GM23338 (cell line): ENCODE measurements around the gene PAPPA. TPM values are rescaled to one million over a fixed set of nuclear protein-coding genes. Genes with fewer than 3 reads are reported as not detected.

ENCODE experiments used
- ATAC-seq: fragments of 200-7000 bp; cut with Tn5 transposase; 3 replicates; pipeline ENCODE4 v1.9.1; 2020
- DNase-seq: peaks from one replicate; pipeline ENCODE4 v3.0.0-alpha.2; 2015; ENCODE audit warnings: low spot score
- H2AFZ ChIP-seq: fragments of 200-600 bp; sonication (generic); 2 replicates; pipeline ENCODE4 v1.8.0; 2016; ENCODE audit warnings: antibody characterized with exemption, mild to moderate bottlenecking, moderate library complexity
- H3F3A ChIP-seq: fragments of 200-600 bp; sonication (generic); replicated peaks from 2 replicates; pipeline ENCODE4 v1.8.0; 2017; ENCODE audit warnings: antibody characterized with exemption, mixed run types, low read depth
- H3K27ac ChIP-seq: fragments of 200-600 bp; sonication (generic); 2 replicates; pipeline ENCODE4 v1.6.1; 2016; ENCODE audit warnings: low read depth
- H3K27me3 ChIP-seq: fragments of 200-600 bp; sonication (generic); 2 replicates; pipeline ENCODE4 v1.8.0; 2016; ENCODE audit warnings: mild to moderate bottlenecking, mixed run types, moderate library complexity; ENCODE audit not compliant: insufficient read depth
- H3K36me3 ChIP-seq: fragments of 200-600 bp; sonication (generic); 2 replicates; pipeline ENCODE4 v1.8.0; 2016; ENCODE audit warnings: mild to moderate bottlenecking; ENCODE audit not compliant: insufficient read depth
- H3K4me1 ChIP-seq: fragments of 200-600 bp; sonication (generic); 2 replicates; pipeline ENCODE4 v1.8.0; 2016; ENCODE audit warnings: mild to moderate bottlenecking, moderate library complexity; ENCODE audit not compliant: insufficient read depth
- H3K4me2 ChIP-seq: fragments of 200-600 bp; sonication (generic); 2 replicates; pipeline ENCODE4 v1.7.1; 2017; ENCODE audit warnings: mixed run types
- H3K4me3 ChIP-seq: fragments of 200-600 bp; sonication (generic); 2 replicates; pipeline ENCODE4 v1.6.1; 2016; ENCODE audit warnings: mixed run types
- H3K79me2 ChIP-seq: fragments of 200-600 bp; sonication (generic); replicated peaks from 2 replicates; pipeline ENCODE4 v1.8.0; 2017; ENCODE audit warnings: mild to moderate bottlenecking; ENCODE audit not compliant: insufficient read depth
- H3K9me2 ChIP-seq: fragments of 200-600 bp; sonication (generic); 2 replicates; pipeline ENCODE4 v1.8.0; 2017; ENCODE audit not compliant: insufficient read depth
- H4K20me1 ChIP-seq: fragments of 200-600 bp; sonication (generic); replicated peaks from 2 replicates; pipeline ENCODE4 v1.8.0; 2017; ENCODE audit warnings: mild to moderate bottlenecking; ENCODE audit not compliant: insufficient read depth
- H3K27ac Mint-ChIP-seq: 2 replicates; pipeline ENCODE4 v1.8.0; 2020; ENCODE audit warnings: inconsistent platforms, mild to moderate bottlenecking, moderate library complexity, mixed read lengths
- H3K27me3 Mint-ChIP-seq: 3 replicates; pipeline ENCODE4 v1.8.0; 2022; ENCODE audit warnings: low read depth, mild to moderate bottlenecking, moderate library complexity, mixed read lengths, inconsistent platforms; ENCODE audit not compliant: insufficient read depth, poor library complexity
- H3K36me3 Mint-ChIP-seq: 3 replicates; pipeline ENCODE4 v1.8.0; 2021; ENCODE audit warnings: low read depth, mild to moderate bottlenecking, inconsistent platforms, moderate library complexity, mixed read lengths
- H3K4me1 Mint-ChIP-seq: 3 replicates; pipeline ENCODE4 v1.8.0; 2020; ENCODE audit warnings: mild to moderate bottlenecking, inconsistent platforms, mixed read lengths
- H3K4me3 Mint-ChIP-seq: 3 replicates; pipeline ENCODE4 v1.8.0; 2021; ENCODE audit warnings: moderate library complexity, mild to moderate bottlenecking, inconsistent platforms, mixed read lengths
- H3K9me3 Mint-ChIP-seq: 3 replicates; pipeline ENCODE4 v1.8.0; 2020; ENCODE audit warnings: moderate library complexity, mild to moderate bottlenecking, inconsistent platforms, mixed read lengths
- CREB1 ChIP-seq: fragments of 250-450 bp; sonication (Bioruptor Pico); IDR thresholded peaks from 2 replicates; pipeline ENCODE4 v1.5.0; 2020; ENCODE audit warnings: low read depth, mild to moderate bottlenecking, moderate library complexity
- EZH2 ChIP-seq: fragments of 200-600 bp; sonication (generic); IDR thresholded peaks from one replicate; pipeline ENCODE4 v1.8.0; 2017; ENCODE audit warnings: antibody characterized with exemption, mild to moderate bottlenecking, low read depth; ENCODE audit not compliant: unreplicated experiment
- EZH2phosphoT487 ChIP-seq: fragments of 200-600 bp; sonication (generic); IDR thresholded peaks from one replicate; pipeline ENCODE4 v1.8.1; 2018; ENCODE audit warnings: antibody characterized with exemption; ENCODE audit not compliant: unreplicated experiment
- JUNB ChIP-seq: IDR thresholded peaks from one replicate; pipeline ENCODE4 v1.6.1; 2016; ENCODE audit warnings: antibody characterized with exemption; ENCODE audit not compliant: unreplicated experiment
- NANOG ChIP-seq: IDR thresholded peaks from 2 replicates; pipeline ENCODE4 v1.6.1; 2016; ENCODE audit warnings: antibody characterized with exemption, borderline replicate concordance
- POLR2AphosphoS5 ChIP-seq: IDR thresholded peaks from 2 replicates; pipeline ENCODE4 v1.6.1; 2016; ENCODE audit warnings: antibody characterized with exemption, low read depth
- STAT1 ChIP-seq: IDR thresholded peaks from one replicate; pipeline ENCODE4 v1.6.1; 2016; ENCODE audit warnings: antibody characterized with exemption; ENCODE audit not compliant: unreplicated experiment
- ZNF114 ChIP-seq: fragments of 250-450 bp; sonication (Bioruptor Pico); IDR thresholded peaks from 2 replicates; pipeline ENCODE4 v1.5.0; 2020; ENCODE audit warnings: mild to moderate bottlenecking, moderate library complexity
- ZNF331 ChIP-seq: fragments of 250-450 bp; sonication (Bioruptor Pico); IDR thresholded peaks from 2 replicates; pipeline ENCODE4 v1.5.0; 2020; ENCODE audit warnings: low read depth, mild to moderate bottlenecking, moderate library complexity
- polyA plus RNA-seq: library from polyadenylated mRNA; unstranded; fragments of >200 nt; fragmentation: Nextera tagmentation; extraction: Ambion mirVana; gene quantifications from 2 replicates; pipeline ENCODE4 v1.2.1, GENCODE V29; 2016
- total RNA-seq: library from RNA; depleted of rRNA; stranded (reverse); fragments of >200 nt; shearing (Covaris generic); gene quantifications from 2 replicates; pipeline ENCODE4 v1.2.3, GENCODE V29; 2014
- TF ChIP-seq, protein P1 (sequence below): IDR thresholded peaks from 2 replicates; pipeline ENCODE4 v1.6.1; 2016; ENCODE audit warnings: antibody characterized with exemption
- TF ChIP-seq, protein P2 (sequence below): fragments of 250-450 bp; sonication (Bioruptor Pico); IDR thresholded peaks from 2 replicates; pipeline ENCODE4 v1.5.0; 2020; ENCODE audit warnings: mild to moderate bottlenecking, moderate library complexity
- TF ChIP-seq, protein P3 (sequence below): IDR thresholded peaks from one replicate; pipeline ENCODE4 v1.6.1; 2018; ENCODE audit warnings: antibody characterized with exemption; ENCODE audit not compliant: unreplicated experiment
- TF ChIP-seq, protein P4 (sequence below), 2 experiments: fragments of 200-600 bp in 1 of 2; sonication (generic) in 1 of 2; conservative IDR thresholded peaks; 2 replicates each; pipeline versions ENCODE4 v1.5.1 to v1.6.1; 2016 to 2017; ENCODE audit warnings: antibody characterized with exemption in 2 of 2, low read depth in 2 of 2, mild to moderate bottlenecking in 2 of 2, moderate library complexity in 1 of 2

PAPPA gene
- total and polyA plus RNA-seq, 2 experiments from 2014 or later, result 0.38 to 0.66 TPM

DNA sequence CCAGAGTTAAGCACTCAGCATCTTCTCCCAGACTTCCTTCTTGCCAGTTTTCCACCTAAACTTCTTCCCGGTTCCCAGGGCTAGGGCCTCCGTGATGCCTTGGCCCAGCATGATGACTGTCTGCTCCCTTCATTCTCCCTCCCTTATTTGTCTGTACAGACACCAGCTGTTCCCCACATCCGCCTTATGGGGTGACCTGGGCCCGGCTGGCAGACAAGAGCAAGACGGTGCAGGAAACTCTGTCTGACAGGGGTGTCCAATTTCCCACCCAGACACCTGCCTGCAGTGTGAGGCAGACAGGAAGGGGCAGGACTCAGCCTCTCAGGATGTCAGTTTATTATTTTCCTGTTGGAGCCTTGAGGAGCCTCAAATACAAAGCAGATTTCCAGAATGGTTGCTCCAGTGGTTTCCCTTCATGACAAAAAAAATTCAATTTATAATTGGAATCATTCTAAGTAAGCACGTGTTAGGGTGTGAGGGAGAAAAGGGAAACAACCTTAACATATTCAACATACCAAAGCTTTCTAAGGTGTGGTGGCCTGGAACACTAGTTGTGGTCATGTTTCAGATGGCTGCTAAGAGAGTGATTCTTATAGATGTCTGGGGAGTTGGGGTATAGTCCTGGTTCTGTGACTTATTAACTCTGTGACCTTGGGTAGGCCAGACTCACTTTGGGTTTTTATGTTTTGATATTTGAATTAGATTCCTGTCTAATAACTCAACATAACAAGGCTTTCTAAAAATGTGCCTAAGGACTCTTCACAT lies 234.5 kb downstream of the PAPPA start:
- no peaks in the 10 kb centered on the region for H3K4me1 ChIP-seq
- no peaks in the 10 kb centered on the region for H3K79me2 ChIP-seq
- Mint-ChIP-seq H3K27ac (no peak overlapping the region), H3K9me3 (no peaks in the 10 kb centered on the region), H3K27me3 (peaks cover 5% of the 10 kb centered on the region), H3K36me3 (no peaks in the 10 kb centered on the region), H3K4me1 (no peaks in the 10 kb centered on the region), H3K4me3 (no peak overlapping the region)
- no peaks in the 10 kb centered on the region for H3F3A ChIP-seq
- no peak overlapping the region for H3K4me3 ChIP-seq
- TF ChIP-seq STAT1 (no peak), POLR2AphosphoS5 (no peak), NANOG (no peak), EZH2 (no peak), CREB1 (CRISPR knock-in tag) (no peak), EZH2phosphoT487 (no peak), ZNF331 (CRISPR knock-in tag) (no peak), JUNB (no peak), ZNF114 (no peak)
- TF ChIP-seq, protein P1, sequence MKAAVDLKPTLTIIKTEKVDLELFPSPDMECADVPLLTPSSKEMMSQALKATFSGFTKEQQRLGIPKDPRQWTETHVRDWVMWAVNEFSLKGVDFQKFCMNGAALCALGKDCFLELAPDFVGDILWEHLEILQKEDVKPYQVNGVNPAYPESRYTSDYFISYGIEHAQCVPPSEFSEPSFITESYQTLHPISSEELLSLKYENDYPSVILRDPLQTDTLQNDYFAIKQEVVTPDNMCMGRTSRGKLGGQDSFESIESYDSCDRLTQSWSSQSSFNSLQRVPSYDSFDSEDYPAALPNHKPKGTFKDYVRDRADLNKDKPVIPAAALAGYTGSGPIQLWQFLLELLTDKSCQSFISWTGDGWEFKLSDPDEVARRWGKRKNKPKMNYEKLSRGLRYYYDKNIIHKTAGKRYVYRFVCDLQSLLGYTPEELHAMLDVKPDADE, result no peak
- TF ChIP-seq, protein P2, sequence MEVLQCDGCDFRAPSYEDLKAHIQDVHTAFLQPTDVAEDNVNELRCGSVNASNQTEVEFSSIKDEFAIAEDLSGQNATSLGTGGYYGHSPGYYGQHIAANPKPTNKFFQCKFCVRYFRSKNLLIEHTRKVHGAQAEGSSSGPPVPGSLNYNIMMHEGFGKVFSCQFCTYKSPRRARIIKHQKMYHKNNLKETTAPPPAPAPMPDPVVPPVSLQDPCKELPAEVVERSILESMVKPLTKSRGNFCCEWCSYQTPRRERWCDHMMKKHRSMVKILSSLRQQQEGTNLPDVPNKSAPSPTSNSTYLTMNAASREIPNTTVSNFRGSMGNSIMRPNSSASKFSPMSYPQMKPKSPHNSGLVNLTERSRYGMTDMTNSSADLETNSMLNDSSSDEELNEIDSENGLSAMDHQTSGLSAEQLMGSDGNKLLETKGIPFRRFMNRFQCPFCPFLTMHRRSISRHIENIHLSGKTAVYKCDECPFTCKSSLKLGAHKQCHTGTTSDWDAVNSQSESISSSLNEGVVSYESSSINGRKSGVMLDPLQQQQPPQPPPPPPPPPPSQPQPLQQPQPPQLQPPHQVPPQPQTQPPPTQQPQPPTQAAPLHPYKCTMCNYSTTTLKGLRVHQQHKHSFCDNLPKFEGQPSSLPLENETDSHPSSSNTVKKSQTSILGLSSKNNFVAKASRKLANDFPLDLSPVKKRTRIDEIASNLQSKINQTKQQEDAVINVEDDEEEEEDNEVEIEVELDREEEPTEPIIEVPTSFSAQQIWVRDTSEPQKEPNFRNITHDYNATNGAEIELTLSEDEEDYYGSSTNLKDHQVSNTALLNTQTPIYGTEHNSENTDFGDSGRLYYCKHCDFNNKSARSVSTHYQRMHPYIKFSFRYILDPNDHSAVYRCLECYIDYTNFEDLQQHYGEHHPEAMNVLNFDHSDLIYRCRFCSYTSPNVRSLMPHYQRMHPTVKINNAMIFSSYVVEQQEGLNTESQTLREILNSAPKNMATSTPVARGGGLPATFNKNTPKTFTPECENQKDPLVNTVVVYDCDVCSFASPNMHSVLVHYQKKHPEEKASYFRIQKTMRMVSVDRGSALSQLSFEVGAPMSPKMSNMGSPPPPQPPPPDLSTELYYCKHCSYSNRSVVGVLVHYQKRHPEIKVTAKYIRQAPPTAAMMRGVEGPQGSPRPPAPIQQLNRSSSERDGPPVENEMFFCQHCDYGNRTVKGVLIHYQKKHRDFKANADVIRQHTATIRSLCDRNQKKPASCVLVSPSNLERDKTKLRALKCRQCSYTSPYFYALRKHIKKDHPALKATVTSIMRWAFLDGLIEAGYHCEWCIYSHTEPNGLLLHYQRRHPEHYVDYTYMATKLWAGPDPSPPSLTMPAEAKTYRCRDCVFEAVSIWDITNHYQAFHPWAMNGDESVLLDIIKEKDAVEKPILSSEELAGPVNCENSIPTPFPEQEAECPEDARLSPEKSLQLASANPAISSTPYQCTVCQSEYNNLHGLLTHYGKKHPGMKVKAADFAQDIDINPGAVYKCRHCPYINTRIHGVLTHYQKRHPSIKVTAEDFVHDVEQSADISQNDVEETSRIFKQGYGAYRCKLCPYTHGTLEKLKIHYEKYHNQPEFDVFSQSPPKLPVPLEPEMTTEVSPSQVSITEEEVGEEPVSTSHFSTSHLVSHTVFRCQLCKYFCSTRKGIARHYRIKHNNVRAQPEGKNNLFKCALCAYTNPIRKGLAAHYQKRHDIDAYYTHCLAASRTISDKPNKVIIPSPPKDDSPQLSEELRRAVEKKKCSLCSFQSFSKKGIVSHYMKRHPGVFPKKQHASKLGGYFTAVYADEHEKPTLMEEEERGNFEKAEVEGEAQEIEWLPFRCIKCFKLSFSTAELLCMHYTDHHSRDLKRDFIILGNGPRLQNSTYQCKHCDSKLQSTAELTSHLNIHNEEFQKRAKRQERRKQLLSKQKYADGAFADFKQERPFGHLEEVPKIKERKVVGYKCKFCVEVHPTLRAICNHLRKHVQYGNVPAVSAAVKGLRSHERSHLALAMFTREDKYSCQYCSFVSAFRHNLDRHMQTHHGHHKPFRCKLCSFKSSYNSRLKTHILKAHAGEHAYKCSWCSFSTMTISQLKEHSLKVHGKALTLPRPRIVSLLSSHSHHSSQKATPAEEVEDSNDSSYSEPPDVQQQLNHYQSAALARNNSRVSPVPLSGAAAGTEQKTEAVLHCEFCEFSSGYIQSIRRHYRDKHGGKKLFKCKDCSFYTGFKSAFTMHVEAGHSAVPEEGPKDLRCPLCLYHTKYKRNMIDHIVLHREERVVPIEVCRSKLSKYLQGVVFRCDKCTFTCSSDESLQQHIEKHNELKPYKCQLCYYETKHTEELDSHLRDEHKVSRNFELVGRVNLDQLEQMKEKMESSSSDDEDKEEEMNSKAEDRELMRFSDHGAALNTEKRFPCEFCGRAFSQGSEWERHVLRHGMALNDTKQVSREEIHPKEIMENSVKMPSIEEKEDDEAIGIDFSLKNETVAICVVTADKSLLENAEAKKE (CRISPR knock-in tag), result no peak
- TF ChIP-seq, protein P3, sequence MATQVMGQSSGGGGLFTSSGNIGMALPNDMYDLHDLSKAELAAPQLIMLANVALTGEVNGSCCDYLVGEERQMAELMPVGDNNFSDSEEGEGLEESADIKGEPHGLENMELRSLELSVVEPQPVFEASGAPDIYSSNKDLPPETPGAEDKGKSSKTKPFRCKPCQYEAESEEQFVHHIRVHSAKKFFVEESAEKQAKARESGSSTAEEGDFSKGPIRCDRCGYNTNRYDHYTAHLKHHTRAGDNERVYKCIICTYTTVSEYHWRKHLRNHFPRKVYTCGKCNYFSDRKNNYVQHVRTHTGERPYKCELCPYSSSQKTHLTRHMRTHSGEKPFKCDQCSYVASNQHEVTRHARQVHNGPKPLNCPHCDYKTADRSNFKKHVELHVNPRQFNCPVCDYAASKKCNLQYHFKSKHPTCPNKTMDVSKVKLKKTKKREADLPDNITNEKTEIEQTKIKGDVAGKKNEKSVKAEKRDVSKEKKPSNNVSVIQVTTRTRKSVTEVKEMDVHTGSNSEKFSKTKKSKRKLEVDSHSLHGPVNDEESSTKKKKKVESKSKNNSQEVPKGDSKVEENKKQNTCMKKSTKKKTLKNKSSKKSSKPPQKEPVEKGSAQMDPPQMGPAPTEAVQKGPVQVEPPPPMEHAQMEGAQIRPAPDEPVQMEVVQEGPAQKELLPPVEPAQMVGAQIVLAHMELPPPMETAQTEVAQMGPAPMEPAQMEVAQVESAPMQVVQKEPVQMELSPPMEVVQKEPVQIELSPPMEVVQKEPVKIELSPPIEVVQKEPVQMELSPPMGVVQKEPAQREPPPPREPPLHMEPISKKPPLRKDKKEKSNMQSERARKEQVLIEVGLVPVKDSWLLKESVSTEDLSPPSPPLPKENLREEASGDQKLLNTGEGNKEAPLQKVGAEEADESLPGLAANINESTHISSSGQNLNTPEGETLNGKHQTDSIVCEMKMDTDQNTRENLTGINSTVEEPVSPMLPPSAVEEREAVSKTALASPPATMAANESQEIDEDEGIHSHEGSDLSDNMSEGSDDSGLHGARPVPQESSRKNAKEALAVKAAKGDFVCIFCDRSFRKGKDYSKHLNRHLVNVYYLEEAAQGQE, result no peak
- TF ChIP-seq, protein P4, sequence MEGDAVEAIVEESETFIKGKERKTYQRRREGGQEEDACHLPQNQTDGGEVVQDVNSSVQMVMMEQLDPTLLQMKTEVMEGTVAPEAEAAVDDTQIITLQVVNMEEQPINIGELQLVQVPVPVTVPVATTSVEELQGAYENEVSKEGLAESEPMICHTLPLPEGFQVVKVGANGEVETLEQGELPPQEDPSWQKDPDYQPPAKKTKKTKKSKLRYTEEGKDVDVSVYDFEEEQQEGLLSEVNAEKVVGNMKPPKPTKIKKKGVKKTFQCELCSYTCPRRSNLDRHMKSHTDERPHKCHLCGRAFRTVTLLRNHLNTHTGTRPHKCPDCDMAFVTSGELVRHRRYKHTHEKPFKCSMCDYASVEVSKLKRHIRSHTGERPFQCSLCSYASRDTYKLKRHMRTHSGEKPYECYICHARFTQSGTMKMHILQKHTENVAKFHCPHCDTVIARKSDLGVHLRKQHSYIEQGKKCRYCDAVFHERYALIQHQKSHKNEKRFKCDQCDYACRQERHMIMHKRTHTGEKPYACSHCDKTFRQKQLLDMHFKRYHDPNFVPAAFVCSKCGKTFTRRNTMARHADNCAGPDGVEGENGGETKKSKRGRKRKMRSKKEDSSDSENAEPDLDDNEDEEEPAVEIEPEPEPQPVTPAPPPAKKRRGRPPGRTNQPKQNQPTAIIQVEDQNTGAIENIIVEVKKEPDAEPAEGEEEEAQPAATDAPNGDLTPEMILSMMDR (conservative IDR thresholded peaks at IDR 0.05; ENCODE audit: low read depth in 2 of 2), result no peak
- H2AFZ ChIP-seq, result no peak overlapping the region
- H3K9me2 ChIP-seq, result no peaks in the 10 kb centered on the region
- no peak overlapping the region for H3K27ac ChIP-seq
- H4K20me1 ChIP-seq, result no peaks in the 10 kb centered on the region
- no peak overlapping the region for H3K4me2 ChIP-seq
- no peaks in the 10 kb centered on the region for H3K36me3 ChIP-seq
- no peak for ATAC-seq
- no peak for DNase-seq
- no peaks in the 10 kb centered on the region for H3K27me3 ChIP-seq
